ENCODE data around the gene LBH. TPM values are rescaled to one million over a fixed set of nuclear protein-coding genes. Genes with fewer than 3 reads are reported as not detected.

The LBH gene
- polyA plus RNA-seq, 1 donor (not counting 4 experiments of a cell fraction or from before 2014, with no cell fraction given) = 0.83 TPM

GRCh38 chr2:30206461-30207430, 24.6 kb upstream of the LBH start:
- Histone ChIP-seq H2AFZ (ENCODE audit: control insufficient read depth, low read length) (no peak overlapping the region), H3K79me2 (ENCODE audit: control insufficient read depth, insufficient read depth, low read length) (no peaks in the 10 kb centered on the region), H3K9ac (ENCODE audit: control insufficient read depth, extremely low read depth, insufficient read depth, low read length) (no peak overlapping the region), H3K9me3 (ENCODE audit: control insufficient read depth, low read depth, low read length) (no peaks in the 10 kb centered on the region), H3K4me2 (ENCODE audit: control insufficient read depth, extremely low read depth, insufficient read depth, low read depth, low read length) (no peak overlapping the region), H3K36me3 (ENCODE audit: control insufficient read depth in 2 of 2, extremely low read depth in 1 of 2, insufficient read depth in 2 of 2, low read length in 2 of 2) (no peaks in the 10 kb centered on the region), H3K27ac (ENCODE audit: control insufficient read depth, insufficient read depth, low read length) (no peak overlapping the region), H3K27me3 (ENCODE audit: control insufficient read depth, extremely low read depth, insufficient read depth, low read length) (peaks cover 3% of the 10 kb centered on the region), H3K4me1 (ENCODE audit: control insufficient read depth, extremely low read depth, insufficient read depth, low read length) (no peaks in the 10 kb centered on the region), H3K4me3 (ENCODE audit: control insufficient read depth in 2 of 3, extremely low read depth in 1 of 3, insufficient read depth in 2 of 3, low read depth in 1 of 3, low read length in 3 of 3) (no peak overlapping the region), H4K20me1 (ENCODE audit: control insufficient read depth, extremely low read depth, insufficient read depth, low read length) (peaks cover 3% of the 10 kb centered on the region), H3K9me1 (ENCODE audit: control insufficient read depth, extremely low read depth, insufficient read depth, low read length) (no peaks in the 10 kb centered on the region)
- FAIRE-seq = no peak
- dilution Hi-C loops (cut with MboI; ENCODE audit: extremely low pct_ligation_motif_present, low sequenced_read_pairs) = no loop called here
- no peak for DNase-seq (ENCODE audit: low read depth, low spot score)
- TF ChIP-seq, protein P1, sequence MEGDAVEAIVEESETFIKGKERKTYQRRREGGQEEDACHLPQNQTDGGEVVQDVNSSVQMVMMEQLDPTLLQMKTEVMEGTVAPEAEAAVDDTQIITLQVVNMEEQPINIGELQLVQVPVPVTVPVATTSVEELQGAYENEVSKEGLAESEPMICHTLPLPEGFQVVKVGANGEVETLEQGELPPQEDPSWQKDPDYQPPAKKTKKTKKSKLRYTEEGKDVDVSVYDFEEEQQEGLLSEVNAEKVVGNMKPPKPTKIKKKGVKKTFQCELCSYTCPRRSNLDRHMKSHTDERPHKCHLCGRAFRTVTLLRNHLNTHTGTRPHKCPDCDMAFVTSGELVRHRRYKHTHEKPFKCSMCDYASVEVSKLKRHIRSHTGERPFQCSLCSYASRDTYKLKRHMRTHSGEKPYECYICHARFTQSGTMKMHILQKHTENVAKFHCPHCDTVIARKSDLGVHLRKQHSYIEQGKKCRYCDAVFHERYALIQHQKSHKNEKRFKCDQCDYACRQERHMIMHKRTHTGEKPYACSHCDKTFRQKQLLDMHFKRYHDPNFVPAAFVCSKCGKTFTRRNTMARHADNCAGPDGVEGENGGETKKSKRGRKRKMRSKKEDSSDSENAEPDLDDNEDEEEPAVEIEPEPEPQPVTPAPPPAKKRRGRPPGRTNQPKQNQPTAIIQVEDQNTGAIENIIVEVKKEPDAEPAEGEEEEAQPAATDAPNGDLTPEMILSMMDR (optimal IDR thresholded peaks at IDR 0.05 in 1 of 3, IDR thresholded peaks at IDR 0.05 in 1 of 3, conservative IDR thresholded peaks at IDR 0.05 in 1 of 3; ENCODE audit: extremely low read depth in 1 of 3, insufficient read depth in 2 of 3, low read length in 3 of 3) = no peak
- no peak for TF ChIP-seq EZH2 (IDR thresholded peaks at IDR 0.05; ENCODE audit: low read length)

GRCh38 chr2:30208453-30208852, 22.9 kb upstream of the LBH start:
- no peaks in the 10 kb centered on the region for H3K9me3 ChIP-seq (ENCODE audit: control insufficient read depth, low read depth, low read length)
- TF ChIP-seq EZH2 (IDR thresholded peaks at IDR 0.05; ENCODE audit: low read length) = no peak
- TF ChIP-seq, protein P1 (optimal IDR thresholded peaks at IDR 0.05 in 1 of 3, IDR thresholded peaks at IDR 0.05 in 1 of 3, conservative IDR thresholded peaks at IDR 0.05 in 1 of 3; ENCODE audit: extremely low read depth in 1 of 3, insufficient read depth in 2 of 3, low read length in 3 of 3) = peak; percentile 88 to 92 (median 89)
- dilution Hi-C loops (cut with MboI; ENCODE audit: extremely low pct_ligation_motif_present, low sequenced_read_pairs) = no loop called here
- no peaks in the 10 kb centered on the region for H3K27me3 ChIP-seq (ENCODE audit: control insufficient read depth, extremely low read depth, insufficient read depth, low read length)
- H3K36me3 ChIP-seq (ENCODE audit: control insufficient read depth in 2 of 2, extremely low read depth in 1 of 2, insufficient read depth in 2 of 2, low read length in 2 of 2) = no peaks in the 10 kb centered on the region
- H4K20me1 ChIP-seq (ENCODE audit: control insufficient read depth, extremely low read depth, insufficient read depth, low read length) = peaks cover 3% of the 10 kb centered on the region
- H3K79me2 ChIP-seq (ENCODE audit: control insufficient read depth, insufficient read depth, low read length) = no peaks in the 10 kb centered on the region
- no peak overlapping the region for H2AFZ ChIP-seq (ENCODE audit: control insufficient read depth, low read length)
- H3K4me1 ChIP-seq (ENCODE audit: control insufficient read depth, extremely low read depth, insufficient read depth, low read length) = no peaks in the 10 kb centered on the region
- FAIRE-seq (peak; percentile 73), DNase-seq (ENCODE audit: low read depth, low spot score) (peak; percentile 19)
- H3K27ac ChIP-seq (ENCODE audit: control insufficient read depth, insufficient read depth, low read length) = no peak overlapping the region
- H3K9ac ChIP-seq (ENCODE audit: control insufficient read depth, extremely low read depth, insufficient read depth, low read length) = no peak overlapping the region
- no peak overlapping the region for H3K4me3 ChIP-seq (ENCODE audit: control insufficient read depth in 2 of 3, extremely low read depth in 1 of 3, insufficient read depth in 2 of 3, low read depth in 1 of 3, low read length in 3 of 3)
- H3K4me2 ChIP-seq (ENCODE audit: control insufficient read depth, extremely low read depth, insufficient read depth, low read depth, low read length) = no peak overlapping the region
- no peaks in the 10 kb centered on the region for H3K9me1 ChIP-seq (ENCODE audit: control insufficient read depth, extremely low read depth, insufficient read depth, low read length)
